ENCODE results near the gene C8A.

Gene C8A

DNA sequence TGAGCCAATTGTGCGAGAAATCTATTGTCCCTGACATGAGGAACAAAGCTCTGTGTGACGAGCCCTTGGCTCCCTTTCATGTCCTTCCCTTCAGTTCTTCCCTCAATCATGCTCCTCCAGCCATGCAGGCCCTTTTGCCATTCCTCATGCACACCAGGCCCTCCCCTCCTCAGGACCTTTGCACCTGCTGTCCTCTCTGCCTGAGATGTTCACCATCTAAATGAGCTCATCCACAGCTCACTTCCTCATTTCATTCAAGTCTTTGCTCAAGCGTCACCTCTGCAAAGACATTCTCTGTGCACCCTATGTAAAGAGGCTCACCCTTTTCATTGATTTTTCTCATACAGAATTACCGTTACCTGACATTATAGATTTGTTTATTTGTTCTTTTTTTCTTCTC lies 67.5 kb downstream of the C8A start:
- TF ChIP-seq TAF1 (IDR thresholded peaks at IDR 0.05; ENCODE audit: borderline replicate concordance, insufficient read depth, low read length): no peak
- TF ChIP-seq FOXP2 (optimal IDR thresholded peaks at IDR 0.05; ENCODE audit: borderline replicate concordance, extremely low read depth, extremely low read length, insufficient read depth): no peak
- no peak for TF ChIP-seq POLR2AphosphoS5 (IDR thresholded peaks at IDR 0.05; ENCODE audit: low read depth, low read length)
- no peak for TF ChIP-seq SIN3A (IDR thresholded peaks at IDR 0.05; ENCODE audit: borderline replicate concordance, insufficient read depth, low read length)
- TF ChIP-seq, protein P1, sequence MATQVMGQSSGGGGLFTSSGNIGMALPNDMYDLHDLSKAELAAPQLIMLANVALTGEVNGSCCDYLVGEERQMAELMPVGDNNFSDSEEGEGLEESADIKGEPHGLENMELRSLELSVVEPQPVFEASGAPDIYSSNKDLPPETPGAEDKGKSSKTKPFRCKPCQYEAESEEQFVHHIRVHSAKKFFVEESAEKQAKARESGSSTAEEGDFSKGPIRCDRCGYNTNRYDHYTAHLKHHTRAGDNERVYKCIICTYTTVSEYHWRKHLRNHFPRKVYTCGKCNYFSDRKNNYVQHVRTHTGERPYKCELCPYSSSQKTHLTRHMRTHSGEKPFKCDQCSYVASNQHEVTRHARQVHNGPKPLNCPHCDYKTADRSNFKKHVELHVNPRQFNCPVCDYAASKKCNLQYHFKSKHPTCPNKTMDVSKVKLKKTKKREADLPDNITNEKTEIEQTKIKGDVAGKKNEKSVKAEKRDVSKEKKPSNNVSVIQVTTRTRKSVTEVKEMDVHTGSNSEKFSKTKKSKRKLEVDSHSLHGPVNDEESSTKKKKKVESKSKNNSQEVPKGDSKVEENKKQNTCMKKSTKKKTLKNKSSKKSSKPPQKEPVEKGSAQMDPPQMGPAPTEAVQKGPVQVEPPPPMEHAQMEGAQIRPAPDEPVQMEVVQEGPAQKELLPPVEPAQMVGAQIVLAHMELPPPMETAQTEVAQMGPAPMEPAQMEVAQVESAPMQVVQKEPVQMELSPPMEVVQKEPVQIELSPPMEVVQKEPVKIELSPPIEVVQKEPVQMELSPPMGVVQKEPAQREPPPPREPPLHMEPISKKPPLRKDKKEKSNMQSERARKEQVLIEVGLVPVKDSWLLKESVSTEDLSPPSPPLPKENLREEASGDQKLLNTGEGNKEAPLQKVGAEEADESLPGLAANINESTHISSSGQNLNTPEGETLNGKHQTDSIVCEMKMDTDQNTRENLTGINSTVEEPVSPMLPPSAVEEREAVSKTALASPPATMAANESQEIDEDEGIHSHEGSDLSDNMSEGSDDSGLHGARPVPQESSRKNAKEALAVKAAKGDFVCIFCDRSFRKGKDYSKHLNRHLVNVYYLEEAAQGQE (IDR thresholded peaks at IDR 0.05; ENCODE audit: insufficient read depth in 1 of 2, low read depth in 2 of 2, low read length in 2 of 2): no peak

DNA sequence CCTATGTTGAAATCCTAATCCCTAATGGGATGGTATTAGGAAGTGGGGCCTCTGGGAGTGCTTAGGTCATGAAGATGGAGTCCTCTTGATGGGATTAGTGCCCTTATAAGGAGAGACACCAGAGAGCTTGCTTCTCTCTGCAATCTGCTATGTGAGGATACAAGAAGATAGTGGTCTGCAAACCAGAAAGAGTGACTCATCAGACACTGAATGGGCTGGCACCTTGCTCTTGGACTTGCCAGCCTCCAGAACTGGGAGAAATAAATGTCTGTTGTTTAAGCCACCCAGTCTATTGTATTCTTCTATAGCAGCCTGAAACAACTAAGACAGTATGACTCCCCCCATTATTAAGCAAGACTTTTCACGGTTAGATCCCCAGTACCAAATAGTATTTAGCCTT lies 67.9 kb downstream of the C8A start:
- TF ChIP-seq POLR2AphosphoS5 (IDR thresholded peaks at IDR 0.05; ENCODE audit: low read depth, low read length) (no peak), SIN3A (IDR thresholded peaks at IDR 0.05; ENCODE audit: borderline replicate concordance, insufficient read depth, low read length) (no peak), TAF1 (IDR thresholded peaks at IDR 0.05; ENCODE audit: borderline replicate concordance, insufficient read depth, low read length) (no peak), FOXP2 (optimal IDR thresholded peaks at IDR 0.05; ENCODE audit: borderline replicate concordance, extremely low read depth, extremely low read length, insufficient read depth) (no peak)
- TF ChIP-seq, protein P1 (IDR thresholded peaks at IDR 0.05; ENCODE audit: insufficient read depth in 1 of 2, low read depth in 2 of 2, low read length in 2 of 2): no peak

DNA sequence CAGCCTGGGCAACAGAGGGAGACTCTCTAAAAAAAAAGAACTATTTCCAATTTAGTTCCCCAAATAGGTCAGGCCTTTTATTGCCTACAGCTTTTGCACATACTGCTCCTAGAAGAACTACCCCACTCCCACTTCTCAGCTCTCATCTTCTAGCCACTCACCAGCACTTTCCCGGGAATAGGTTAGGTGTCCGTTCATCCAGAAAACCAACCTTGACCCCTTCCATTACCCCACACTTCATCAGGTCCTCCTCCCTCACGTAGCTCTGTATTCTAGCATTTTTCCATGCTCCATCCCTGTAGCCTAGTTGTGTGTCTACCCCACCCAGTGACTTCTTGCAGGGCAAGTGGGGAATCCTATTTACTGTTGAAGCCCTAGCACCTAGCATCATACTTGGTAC lies 68.6 kb downstream of the C8A start:
- TF ChIP-seq FOXP2 (optimal IDR thresholded peaks at IDR 0.05; ENCODE audit: borderline replicate concordance, extremely low read depth, extremely low read length, insufficient read depth) (no peak), POLR2AphosphoS5 (IDR thresholded peaks at IDR 0.05; ENCODE audit: low read depth, low read length) (no peak), TAF1 (IDR thresholded peaks at IDR 0.05; ENCODE audit: borderline replicate concordance, insufficient read depth, low read length) (no peak), SIN3A (IDR thresholded peaks at IDR 0.05; ENCODE audit: borderline replicate concordance, insufficient read depth, low read length) (no peak)
- TF ChIP-seq, protein P1 (IDR thresholded peaks at IDR 0.05; ENCODE audit: insufficient read depth in 1 of 2, low read depth in 2 of 2, low read length in 2 of 2): no peak

DNA sequence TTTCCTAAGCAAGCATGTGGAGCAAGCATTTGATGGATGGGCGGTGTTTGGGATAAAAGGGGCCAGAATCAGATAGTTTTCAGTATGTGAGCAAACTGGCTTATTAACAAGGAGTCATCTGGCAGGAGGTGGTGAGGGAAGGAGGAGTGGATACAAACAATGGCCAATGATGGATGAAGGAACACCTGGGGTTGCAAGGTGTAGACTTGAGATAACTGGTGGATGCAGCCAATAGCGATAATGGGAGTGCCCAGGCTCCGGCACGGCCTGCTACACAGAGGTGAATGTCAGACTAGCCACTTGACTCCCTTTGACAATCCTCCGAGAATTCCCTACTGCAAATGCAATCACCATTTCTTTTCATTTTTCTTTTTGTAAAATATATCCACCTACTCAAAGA lies 69.5 kb downstream of the C8A start:
- TF ChIP-seq, protein P1 (IDR thresholded peaks at IDR 0.05; ENCODE audit: insufficient read depth in 1 of 2, low read depth in 2 of 2, low read length in 2 of 2): no peak
- TF ChIP-seq TAF1 (IDR thresholded peaks at IDR 0.05; ENCODE audit: borderline replicate concordance, insufficient read depth, low read length) (no peak), FOXP2 (optimal IDR thresholded peaks at IDR 0.05; ENCODE audit: borderline replicate concordance, extremely low read depth, extremely low read length, insufficient read depth) (no peak), POLR2AphosphoS5 (IDR thresholded peaks at IDR 0.05; ENCODE audit: low read depth, low read length) (no peak), SIN3A (IDR thresholded peaks at IDR 0.05; ENCODE audit: borderline replicate concordance, insufficient read depth, low read length) (no peak)

DNA sequence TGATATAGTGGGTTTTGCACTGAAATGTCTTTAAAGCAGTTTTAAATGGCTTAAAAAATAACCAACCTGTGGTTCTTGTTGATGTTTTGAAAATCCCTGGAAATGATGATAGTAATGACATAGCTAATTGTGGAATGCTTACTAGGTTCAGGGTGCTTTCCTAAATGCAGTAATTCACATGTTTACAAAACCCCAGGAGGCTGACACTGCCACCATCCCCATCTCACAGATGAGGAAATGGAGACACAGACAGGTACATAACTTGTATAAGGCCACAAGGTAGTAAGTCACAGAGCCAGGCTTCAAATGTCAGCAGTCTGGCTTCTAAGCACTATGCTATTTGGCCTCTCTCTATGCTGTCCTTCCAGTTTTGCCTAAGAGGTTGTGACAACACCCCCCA lies 70.6 kb downstream of the C8A start:
- TF ChIP-seq SIN3A (IDR thresholded peaks at IDR 0.05; ENCODE audit: borderline replicate concordance, insufficient read depth, low read length) (no peak), POLR2AphosphoS5 (IDR thresholded peaks at IDR 0.05; ENCODE audit: low read depth, low read length) (no peak), FOXP2 (optimal IDR thresholded peaks at IDR 0.05; ENCODE audit: borderline replicate concordance, extremely low read depth, extremely low read length, insufficient read depth) (no peak), TAF1 (IDR thresholded peaks at IDR 0.05; ENCODE audit: borderline replicate concordance, insufficient read depth, low read length) (no peak)
- TF ChIP-seq, protein P1 (IDR thresholded peaks at IDR 0.05; ENCODE audit: insufficient read depth in 1 of 2, low read depth in 2 of 2, low read length in 2 of 2): no peak

Data from PFSK-1 (cell line).